Hepatocyte (in vitro differentiated cells): ENCODE results near the gene TCOF1.

ENCODE experiments used
- CTCF ChIP-seq: fragments of 200-600 bp; sonication (generic); IDR thresholded peaks from 2 replicates; pipeline ENCODE4 v1.5.1; 2016; ENCODE audit warnings: antibody characterized with exemption, mild to moderate bottlenecking; ENCODE audit not compliant: poor library complexity
- EZH2 ChIP-seq: fragments of 200-600 bp; sonication (generic); IDR thresholded peaks from 2 replicates; pipeline ENCODE4 v1.6.1; 2016; ENCODE audit warnings: antibody characterized with exemption, mild to moderate bottlenecking, borderline replicate concordance
- EZH2phosphoT487 ChIP-seq: fragments of 200-600 bp; sonication (generic); IDR thresholded peaks from one replicate; pipeline ENCODE4 v1.6.1; 2018; ENCODE audit warnings: antibody characterized with exemption, mild to moderate bottlenecking, low read depth, moderate library complexity; ENCODE audit not compliant: unreplicated experiment, severe bottlenecking

DNA sequence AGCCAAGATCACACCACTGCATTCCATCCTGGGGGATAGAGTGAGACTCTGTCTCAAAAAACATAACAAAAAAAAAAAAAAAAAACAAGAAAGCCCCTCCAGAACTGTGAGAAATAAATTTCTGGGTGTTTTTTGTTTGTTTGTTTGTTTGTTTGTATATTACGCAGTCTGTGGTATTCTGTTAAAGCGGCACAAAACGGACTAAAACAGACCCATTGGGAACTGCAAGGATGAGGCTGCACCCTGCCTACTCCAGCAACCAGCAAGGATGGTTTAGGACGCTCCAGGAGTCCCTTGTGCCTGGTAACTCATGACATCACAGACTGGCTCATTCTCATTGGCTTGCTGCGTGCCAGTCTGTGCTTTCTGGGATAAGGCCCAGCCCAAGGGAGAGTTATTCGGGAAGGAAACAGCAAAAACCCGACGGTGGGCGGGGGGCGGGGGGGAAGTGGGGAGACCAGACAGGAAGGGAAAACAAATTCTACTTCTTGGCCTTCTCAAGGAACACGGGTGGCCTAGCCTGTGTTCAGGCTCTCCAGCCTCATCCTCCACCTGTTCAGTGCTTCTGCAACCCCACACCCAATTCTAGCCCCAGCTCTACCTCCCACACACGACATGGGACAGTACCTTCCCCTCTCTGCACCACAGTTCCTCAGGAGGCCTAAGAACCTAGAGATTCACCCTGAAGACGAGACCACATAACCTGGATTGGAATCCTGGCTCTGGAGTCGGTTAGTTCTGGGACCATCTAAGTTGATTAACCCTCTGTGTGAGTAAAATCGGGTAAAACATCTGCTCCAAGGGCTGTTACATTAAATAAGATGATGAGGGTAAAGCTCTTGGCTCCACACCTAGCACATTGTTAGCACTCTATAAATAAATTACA is 52.4 kb downstream of the TCOF1 start:
- no peak for TF ChIP-seq CTCF
- no peak for TF ChIP-seq EZH2
- TF ChIP-seq EZH2phosphoT487: no peak
